GM12801 (cell line): Measurements from ENCODE around the gene TBX21.

Source experiments
- TF ChIP-seq, protein P1 (sequence below): IDR thresholded peaks from one replicate; pipeline ENCODE4 v1.5.1; 2011; ENCODE audit warnings: control low read depth; ENCODE audit not compliant: insufficient read length; ENCODE audit errors: extremely low read depth

Gene TBX21, protein sequence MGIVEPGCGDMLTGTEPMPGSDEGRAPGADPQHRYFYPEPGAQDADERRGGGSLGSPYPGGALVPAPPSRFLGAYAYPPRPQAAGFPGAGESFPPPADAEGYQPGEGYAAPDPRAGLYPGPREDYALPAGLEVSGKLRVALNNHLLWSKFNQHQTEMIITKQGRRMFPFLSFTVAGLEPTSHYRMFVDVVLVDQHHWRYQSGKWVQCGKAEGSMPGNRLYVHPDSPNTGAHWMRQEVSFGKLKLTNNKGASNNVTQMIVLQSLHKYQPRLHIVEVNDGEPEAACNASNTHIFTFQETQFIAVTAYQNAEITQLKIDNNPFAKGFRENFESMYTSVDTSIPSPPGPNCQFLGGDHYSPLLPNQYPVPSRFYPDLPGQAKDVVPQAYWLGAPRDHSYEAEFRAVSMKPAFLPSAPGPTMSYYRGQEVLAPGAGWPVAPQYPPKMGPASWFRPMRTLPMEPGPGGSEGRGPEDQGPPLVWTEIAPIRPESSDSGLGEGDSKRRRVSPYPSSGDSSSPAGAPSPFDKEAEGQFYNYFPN

DNA sequence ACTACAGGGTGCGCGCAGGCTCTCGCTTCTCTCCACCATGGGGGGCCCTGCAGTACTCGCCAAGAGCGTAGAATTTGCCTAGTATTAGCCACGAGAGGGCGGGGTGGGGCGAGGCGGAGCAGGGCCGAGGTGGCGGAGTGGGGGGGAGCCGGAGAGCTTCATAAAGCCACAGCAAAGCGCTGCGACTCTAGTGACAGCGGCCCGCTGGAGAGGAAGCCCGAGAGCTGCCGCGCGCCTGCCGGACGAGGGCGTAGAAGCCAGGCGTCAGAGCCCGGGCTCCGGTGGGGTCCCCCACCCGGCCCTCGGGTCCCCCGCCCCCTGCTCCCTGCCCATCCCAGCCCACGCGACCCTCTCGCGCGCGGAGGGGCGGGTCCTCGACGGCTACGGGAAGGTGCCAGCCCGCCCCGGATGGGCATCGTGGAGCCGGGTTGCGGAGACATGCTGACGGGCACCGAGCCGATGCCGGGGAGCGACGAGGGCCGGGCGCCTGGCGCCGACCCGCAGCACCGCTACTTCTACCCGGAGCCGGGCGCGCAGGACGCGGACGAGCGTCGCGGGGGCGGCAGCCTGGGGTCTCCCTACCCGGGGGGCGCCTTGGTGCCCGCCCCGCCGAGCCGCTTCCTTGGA lies at the start of gene TBX21:
TSS of gene TBX21 (plus strand) at position 190 of the 627 bp plus-strand sequence. CDS start at position 409, 219 bp downstream.
- TF ChIP-seq, protein P1, sequence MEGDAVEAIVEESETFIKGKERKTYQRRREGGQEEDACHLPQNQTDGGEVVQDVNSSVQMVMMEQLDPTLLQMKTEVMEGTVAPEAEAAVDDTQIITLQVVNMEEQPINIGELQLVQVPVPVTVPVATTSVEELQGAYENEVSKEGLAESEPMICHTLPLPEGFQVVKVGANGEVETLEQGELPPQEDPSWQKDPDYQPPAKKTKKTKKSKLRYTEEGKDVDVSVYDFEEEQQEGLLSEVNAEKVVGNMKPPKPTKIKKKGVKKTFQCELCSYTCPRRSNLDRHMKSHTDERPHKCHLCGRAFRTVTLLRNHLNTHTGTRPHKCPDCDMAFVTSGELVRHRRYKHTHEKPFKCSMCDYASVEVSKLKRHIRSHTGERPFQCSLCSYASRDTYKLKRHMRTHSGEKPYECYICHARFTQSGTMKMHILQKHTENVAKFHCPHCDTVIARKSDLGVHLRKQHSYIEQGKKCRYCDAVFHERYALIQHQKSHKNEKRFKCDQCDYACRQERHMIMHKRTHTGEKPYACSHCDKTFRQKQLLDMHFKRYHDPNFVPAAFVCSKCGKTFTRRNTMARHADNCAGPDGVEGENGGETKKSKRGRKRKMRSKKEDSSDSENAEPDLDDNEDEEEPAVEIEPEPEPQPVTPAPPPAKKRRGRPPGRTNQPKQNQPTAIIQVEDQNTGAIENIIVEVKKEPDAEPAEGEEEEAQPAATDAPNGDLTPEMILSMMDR = no peak

GRCh38 chr17:47684025-47684424 lies 49.0 kb upstream of the TBX21 start:
- TF ChIP-seq, protein P1 = no peak

- TF ChIP-seq, protein P1 = no peak
These were observed 48.4 kb upstream of the TBX21 start for GRCh38 chr17:47684535-47685193.

DNA sequence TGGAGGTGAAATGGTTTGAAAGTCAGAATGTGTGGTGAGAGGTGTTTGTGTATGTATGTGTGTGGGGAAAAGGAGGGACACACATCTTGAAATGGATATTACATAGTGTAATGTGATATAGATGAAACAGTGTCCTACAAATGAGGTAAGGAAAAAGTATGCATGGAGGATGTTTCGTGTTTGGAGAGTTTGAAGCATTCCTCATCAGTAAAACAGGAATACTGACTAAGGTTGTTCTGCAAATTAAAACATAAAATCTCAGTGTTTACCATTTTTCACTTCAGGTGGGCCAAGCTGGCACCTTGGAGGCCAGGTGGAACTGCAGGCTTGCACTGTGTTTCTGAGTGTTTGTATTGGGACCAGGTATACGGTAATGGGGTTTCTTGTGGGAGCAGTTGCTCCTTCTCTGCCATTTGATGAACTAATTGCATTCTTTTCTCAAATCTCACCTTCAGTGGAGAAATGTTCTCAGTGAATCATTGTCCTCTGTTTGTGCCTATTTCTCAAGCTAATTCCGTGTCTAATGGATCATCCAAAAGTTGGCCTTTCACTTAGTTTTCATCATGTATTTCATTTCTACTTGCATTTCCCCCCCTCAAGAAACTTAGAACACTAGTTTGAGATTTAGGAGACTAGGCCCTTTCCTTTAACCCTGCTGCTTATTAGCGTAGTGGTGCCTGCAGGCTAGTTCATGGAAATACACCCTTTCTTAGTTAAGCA lies 47.3 kb upstream of the TBX21 start:
- TF ChIP-seq, protein P1 = no peak

GRCh38 chr17:47686276-47686635 lies 46.8 kb upstream of the TBX21 start:
- TF ChIP-seq, protein P1 = no peak

GRCh38 chr17:47686664-47687327 lies 46.2 kb upstream of the TBX21 start:
- TF ChIP-seq, protein P1 = no peak
